HG02870 (cell line): ENCODE results near the gene ADRB1.

ENCODE experiments used
- ATAC-seq: cut with Tn5 transposase; IDR thresholded peaks from one replicate; pipeline ENCODE4 v1.9.1; 2021; ENCODE audit warnings: mild to moderate bottlenecking, moderate library complexity; ENCODE audit not compliant: unreplicated experiment

Gene ADRB1

DNA sequence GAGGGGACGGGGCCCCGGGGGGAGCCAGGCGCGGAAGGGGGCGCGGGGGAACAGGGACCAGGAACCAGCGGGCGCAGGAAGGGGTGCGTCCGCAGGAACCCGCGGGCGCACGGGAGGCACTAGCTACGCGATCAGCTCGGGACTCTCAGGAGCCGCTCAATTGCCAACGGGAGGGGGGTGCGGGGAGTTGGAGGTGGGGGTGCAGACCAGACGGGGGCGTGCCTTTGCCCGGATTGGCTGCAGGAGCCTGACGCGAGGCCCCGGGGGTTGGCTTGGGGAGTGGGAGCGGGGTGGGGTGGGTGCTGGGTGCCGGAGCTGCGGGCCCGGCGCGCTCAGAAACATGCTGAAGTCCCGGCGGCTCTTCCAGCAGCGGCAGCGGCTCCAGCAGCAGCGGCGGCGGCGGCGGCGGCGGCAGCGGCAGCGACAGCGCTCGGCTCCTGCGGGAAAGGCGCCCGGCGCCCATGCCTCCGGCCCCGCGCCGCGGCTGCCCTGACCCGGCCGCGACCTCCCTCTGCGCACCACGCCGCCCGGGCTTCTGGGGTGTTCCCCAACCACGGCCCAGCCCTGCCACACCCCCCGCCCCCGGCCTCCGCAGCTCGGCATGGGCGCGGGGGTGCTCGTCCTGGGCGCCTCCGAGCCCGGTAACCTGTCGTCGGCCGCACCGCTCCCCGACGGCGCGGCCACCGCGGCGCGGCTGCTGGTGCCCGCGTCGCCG lies at the start of gene ADRB1:
Gene ADRB1, plus strand, starts transcription at position 335 of the 715 bp plus-strand sequence. Its CDS starts 267 bp downstream, at position 602.
- ATAC-seq = peak; percentile 50

DNA sequence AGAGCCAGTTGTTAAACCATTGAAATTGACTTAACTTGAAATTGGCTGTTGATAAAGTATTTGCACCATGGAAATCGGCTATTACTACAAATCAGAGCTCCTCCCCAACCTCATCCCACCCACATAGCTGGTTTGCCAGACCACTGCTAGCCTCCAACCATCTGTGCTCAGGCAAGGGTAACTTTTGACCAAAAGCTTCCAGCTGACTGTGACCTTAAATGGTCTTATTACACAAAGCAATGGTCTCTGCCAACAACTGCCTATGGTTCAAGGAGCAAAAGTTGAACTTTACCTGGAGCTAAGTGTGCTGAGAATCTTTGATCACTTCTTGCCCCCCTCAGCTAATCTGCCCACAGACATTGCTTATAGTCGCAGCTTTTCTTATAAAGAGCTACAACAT lies 48.5 kb upstream of the ADRB1 start:
- no peak for ATAC-seq

DNA sequence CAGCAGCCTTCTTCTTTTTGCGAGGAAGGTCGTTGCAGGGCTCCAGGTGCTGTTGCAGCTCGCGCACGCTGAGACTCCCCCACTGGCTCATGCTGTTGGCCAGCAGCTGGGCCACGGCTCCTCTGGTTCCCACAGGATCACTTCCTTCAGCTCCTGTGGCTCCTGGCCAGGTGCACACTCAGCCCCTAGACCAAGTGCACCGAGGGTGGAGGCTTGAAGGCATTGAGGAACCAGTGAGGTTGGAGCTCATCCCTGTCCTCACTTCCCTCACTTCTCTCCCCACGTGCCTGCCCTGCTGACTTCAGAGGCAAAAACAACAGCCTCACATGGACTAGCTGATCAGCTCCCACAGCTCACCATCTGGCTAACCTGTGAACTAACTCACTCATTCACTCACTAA lies 46.2 kb upstream of the ADRB1 start:
- no peak for ATAC-seq

DNA sequence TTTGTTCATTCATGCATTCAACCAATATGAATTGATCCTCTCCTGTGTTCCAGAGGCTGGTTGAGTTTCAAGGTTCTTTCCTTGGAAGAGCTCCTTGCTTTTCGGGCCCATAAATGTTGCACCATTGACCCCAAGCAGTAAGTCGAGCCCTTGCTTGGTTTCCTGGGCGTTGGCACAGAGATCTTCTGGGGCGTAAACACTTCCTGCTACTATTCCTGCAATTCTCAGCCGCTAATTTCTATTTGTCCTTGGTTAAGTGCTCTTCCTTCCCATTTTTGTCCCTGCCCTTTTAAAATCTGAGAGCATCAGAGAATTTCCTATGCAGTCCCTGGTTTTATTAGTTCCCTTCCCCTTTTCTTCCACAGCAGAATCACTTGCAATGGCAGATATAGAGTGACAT lies 44.1 kb upstream of the ADRB1 start:
- ATAC-seq = no peak

DNA sequence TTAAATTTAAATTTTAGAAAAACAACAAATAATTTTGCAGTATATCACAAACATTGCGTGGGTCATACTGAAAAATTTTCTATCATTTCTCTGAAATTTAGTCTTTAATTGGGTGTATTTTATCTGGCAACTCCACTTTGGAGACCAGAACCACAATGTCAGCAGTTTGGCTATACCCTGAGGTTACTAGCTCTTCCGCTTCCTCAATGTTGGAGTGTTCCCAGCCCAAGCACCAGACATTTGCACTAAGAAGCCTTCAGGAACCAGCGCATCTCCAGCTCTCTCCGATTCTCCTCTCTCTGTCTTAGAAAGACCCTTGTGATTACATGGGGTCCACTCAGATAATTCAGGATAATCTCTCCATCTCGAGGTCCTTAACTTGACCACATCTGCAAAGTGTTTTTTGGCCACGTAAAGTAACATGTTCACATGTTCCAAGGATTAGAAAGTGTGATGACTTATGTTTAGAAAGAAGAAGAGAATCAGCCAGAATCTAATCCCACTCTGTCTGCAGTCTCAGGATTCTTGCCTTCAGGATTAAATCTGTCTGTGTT lies 43.1 kb upstream of the ADRB1 start:
- ATAC-seq = no peak

DNA sequence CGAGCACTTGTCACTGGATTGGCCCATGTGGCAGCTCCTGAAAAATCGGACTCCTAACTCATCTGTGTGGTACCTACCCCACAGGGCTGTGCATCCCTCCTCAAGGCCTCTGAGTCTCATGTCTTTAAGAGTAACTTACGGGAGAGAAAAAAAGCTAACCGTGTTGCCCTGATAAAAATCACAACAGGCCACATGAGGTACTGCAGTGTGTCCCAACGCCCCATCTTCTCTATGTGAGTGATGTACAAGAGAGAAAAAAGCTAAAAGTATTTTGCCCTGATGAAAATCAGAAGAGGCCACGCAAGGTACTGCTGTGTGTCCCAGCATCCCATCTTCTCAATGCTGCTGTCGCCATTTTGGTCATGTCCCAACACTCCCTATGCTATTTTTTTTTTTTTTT lies 41.2 kb upstream of the ADRB1 start:
- ATAC-seq = no peak

DNA sequence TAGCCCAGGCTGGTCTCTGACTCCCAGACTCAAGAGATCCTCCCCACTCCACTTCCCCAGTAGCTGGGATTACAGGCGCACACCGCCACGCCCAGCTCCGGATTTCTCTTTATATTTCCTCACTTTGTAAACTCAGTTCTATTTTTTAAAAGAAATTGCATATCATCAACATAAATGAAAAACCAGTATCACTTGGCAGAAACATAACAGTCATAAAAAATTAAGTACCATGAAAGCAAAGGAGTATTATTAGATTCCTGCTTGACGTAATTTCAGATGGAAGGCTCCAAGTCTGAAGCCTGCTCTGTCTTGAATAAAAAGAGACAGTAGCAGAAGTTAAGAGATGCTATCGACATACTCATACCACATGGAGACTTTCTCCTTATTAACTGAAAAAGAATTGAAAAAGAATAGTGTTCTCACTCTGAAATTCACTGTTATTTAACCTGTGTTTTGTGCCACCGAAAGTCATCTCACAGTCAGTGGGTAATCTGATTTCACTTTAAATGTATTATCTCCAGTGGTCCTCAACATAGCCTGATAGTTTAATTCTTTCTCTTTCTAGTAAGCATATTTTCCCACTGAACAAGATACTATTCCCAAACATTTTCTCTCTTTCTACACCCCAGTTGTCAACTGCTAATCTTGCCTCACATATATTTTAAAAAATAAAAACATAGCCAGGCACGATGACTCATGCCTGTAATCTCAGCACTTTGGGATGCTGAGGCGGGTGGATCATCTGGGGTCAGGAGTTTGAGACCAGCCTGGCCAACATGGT lies 40.3 kb upstream of the ADRB1 start:
- ATAC-seq = no peak

DNA sequence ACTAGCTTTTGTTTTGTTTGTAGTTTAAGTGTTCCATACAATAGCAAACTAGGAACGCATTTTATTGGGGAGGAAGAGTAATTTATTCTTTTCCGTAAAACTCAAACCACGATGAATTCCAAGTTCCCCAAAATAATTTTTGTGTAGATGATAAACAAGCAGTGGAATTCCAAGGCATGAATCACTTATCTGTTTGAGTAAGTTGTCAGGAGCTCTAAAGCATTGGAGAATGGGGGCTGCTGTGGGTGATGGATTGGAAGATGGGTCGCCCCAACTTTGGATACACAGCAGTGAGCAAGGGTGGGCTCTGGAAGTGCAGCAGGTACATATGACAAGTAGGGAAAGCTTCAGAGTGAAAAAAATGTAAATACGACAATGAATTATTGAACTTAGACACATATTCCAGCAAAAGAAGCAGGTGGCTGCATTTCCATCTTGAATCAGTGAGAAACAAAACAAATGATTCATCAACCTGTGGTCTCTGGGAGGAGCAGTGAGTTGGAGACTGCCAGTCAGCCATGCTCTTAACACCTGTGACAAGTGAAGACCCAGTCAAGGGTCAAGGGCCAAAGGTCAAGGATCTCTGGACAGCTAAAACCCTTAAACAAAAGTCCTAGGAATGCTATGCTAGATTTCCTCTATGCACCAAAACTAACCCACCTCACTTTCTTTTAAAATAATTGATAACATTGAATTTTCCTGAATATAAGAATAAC lies 34.2 kb upstream of the ADRB1 start:
- no peak for ATAC-seq

DNA sequence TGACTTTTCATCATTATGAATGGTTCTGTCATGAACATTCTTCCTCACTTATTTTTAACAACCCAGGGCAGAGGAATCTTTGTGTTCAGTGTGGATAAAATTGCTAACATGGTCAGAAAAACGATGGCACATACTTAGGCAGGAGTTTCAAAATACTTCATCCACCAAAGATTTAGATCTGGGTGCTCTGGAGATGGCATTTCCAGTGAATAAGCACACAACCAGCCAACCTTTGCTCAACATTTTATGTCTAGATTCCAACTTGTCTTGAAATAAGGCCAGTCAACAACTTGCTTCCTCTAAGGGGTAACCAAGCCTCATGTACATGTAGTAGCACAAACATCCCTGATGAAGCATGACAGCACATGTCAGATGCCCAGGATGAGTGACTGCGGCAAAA lies 33.4 kb upstream of the ADRB1 start:
- no peak for ATAC-seq

DNA sequence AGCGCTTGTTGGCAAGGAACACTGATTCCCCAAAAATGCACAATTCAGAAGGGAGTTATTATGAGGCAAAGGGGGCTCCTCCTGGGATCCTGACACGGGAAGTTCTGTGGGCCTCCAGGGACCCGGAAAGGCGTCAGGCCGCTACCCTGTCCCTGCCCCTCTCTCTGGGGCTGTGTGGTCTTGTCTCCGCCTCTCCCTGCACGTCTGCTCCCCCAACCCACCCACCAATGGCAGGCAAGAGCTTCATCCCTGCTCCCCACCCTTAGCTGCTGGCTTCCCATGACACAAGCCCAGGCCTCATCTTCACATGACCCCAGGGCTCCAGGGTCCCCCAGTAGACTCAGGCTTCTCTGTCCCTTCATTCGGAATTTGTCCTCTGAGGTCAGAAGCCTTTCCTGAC lies 31.0 kb upstream of the ADRB1 start:
- no peak for ATAC-seq

DNA sequence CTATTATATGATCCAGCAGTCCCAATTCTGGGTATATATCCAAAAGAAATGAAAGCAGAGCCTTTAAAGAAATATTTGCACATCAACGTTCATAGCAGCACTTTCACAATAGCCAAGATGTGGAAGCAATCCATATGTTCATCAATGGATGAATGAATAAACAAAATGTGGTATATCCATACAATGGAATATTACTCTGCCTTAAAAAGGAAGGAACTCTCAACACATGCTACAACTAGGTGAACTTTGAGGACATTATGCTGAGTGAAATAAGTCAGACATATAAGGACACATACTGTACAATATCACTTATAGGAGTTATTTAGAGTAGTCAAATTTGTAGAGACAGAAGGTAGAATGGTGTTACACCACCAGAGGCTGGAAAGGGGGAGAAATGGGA lies 28.0 kb upstream of the ADRB1 start:
- no peak for ATAC-seq

DNA sequence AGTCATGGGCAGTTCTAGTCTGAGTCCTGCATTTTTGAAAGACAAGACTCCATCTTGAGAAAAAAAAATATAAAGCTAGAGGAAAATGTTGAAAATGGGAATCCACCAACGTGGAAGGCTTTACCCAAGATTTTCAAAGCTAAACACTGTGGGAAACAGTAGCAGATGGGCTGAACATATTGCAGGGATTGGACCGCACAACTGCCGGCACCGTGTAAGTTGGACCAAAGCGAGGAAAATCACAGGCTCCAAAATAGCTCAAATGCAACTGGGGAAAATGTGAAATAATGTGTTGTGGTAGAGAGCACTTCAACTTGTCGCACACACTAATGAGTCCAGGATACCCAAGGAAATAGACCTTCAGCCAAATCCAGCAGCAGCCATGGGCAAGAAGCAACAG lies 26.4 kb upstream of the ADRB1 start:
- no peak for ATAC-seq

DNA sequence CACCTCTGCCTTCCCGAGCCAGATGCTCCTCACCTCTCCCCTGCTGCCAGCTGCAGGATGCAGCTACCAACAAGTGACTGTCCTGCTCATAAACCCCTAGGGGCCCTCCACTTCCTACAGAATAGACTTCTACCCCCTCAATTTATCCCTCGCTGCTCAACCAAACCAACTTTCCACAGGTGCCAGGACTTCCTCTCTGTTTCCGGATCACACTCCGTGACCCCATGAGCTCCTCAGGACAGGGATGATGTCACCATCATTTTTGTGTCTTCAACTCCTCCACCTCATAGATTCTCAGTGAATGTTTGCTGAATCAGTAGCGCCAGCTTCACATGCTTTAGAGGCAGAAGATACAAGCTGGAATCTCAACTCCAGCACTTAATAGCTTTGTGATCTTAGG lies 25.8 kb upstream of the ADRB1 start:
- no peak for ATAC-seq

DNA sequence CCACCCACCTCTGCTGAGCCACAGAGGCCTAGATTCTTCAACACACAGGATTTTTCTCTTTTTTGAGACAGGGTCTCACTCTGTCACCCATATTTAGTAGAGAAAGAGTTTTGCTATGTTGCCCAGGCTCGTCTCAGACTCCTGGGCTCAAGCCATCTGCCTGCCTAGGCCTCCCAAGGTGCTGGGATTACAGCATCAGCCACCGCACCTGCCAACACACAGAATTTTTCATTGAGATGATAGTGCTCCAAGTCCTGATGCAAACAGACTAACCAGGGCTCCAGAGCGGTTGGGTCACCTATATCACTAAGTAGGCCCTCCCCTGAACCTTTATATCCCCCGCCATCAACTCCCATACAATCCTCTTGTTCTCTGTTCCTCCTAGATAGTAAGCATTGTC lies 24.4 kb upstream of the ADRB1 start:
- no peak for ATAC-seq

DNA sequence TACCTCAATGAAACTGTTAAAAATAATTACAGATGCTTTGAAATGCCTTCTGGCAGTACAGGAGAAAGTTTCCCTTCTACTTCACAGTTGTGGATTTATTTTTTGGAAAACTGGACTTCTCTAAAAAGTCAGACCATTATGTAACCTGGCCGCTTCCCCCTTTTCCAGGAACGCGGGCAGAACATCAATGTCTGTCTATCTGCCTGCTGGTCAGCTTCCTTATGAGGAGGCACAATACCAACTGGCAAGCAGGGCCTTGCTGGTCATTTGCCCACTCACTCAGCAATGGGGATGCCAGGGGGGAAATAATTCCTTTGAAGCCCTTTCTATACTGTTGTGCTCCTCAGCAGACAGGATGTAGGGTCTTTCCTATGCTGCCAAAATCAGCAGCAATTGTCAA lies 22.5 kb upstream of the ADRB1 start:
- no peak for ATAC-seq

DNA sequence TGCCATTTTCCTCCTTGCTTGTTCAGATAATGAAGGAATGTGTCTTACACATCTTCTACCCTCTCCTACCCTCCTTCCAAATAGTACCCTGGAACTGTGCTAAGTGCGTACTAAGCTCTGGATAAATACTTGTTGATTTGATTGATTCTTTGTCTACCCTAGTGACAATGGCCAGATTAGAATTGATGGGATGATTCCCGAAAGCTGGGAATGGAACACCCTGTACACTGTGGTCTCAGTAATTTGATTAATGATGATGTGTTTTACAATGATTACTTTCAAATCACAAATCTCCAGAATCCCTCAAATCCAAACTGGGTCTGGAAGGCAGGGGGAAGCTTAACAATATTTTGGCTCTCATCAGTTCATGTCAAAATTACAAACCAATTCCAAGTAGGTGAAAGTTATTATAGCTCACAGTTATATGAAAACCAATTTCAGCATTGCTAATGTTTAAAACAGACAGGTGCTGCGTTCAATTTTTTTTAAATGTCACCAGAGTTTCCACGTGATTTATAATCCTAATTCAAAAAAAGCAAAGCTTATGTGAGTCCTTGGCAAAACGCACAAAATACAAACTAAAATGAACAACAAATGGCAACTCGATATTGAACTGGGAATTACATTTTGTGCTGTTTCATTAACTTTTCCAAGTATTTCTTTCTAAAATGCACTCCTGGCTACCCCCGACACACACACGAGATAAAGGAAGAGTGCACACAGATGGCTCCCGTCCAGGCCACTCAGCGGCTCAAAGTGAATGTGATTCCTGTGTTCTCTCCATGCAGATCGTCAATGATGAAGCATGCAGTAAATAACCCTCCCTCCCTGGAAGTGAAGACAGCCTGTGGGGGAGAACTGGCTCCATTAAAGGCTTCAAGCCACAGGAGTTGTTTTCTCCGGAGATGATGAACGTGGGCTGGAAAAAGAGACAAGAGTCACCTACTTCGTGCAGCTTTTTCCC lies 21.7 kb upstream of the ADRB1 start:
- ATAC-seq = no peak

DNA sequence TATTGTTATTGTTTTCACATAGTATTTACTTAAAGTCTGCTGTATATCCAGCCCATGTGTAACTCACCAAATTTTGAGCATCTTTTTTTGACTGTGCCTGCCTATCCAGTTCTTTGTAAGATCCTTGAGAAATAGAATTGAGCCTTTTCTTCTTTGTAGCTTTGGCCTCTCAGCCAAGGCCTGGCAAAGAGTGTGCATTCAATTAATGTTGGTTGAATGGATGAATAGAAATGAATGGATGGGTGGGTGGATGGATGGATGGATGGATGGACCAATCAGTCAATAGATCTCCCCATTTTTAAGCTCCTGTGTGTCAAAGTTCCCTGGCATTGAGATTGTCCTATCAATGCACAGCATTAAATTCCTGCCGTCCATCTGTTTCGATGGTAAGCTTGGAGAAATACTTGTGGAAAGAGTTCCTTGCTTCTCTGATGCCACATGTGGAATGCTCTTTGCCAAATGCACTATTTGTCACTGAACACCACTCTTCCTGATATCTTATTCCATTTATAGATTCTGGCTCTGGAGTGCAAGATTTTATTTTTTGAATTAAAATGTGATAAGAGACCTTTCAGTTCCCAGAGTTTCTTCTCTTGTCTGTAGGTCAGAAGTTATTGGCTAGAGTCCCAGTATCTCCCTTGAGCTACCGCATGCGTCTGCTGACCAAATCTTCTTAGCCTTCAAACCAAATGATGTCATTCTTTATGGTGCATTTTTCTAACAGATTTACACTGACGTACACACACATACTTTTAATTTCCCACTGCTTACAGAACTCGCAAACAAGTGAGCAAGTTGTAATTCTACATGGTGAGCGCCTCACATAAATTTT lies 20.7 kb upstream of the ADRB1 start:
- no peak for ATAC-seq

DNA sequence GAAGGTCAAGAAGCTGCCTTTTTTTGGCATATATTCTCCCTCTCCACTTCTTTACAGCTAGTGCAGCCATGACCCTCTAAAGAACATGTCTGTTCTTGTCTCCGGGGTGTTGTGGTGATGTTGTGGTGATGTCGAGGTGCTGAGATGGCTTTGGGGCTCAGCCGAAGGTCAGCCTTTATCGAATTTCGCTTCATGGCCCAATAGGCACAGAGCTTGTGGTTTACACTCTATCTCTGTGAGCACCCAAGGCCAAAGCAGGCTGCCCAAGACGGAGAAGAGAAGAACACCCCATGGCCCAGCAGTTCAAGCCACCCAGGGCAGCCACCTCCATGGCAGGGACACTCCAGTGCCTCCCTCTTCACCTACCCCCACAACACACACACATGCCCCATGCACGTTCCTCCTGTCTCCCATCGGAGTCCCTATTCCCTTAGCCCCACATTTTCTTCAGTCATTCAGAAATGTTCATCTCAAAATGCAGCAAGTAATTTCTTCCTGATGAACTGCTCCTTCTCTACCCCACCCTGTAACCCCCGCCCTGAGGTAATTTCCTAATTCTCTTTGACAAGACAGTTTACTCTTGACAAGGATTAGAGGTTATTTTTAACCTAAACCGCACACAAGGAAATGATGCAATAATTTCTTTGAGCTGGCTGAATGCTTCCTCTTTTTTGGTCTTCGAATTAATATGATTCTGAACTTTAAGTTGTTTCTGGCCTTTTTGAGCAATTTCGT lies 18.6 kb upstream of the ADRB1 start:
- ATAC-seq = peak; percentile 74

DNA sequence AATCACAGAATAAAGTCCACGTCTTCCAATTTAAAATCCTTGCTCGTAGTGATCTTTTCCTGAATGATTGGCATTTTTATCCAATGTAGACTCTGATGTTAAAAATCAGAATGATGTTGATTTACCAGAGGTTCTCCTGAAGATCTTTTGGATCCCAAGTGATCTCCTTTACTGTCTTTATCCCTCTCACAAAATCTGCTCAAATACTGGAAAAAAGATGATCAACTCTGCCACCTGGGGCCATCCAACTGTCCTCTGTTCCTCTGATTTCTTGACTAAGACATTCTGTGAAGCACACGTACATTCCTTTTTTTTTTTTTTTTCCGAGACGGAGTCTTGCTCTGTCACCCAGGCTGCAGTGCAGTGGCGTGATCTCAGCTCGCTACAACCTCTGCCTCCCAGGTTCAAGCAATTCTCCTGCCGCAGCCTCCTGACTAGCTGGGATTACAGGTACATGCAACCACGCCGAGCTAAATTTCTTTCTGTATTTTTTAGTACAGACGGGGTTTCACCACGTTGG lies 18.0 kb upstream of the ADRB1 start:
- no peak for ATAC-seq
